Esophagus squamous epithelium (tissue), 5 donors: Measurements from ENCODE around the gene COL4A3. TPM values are rescaled to one million over a fixed set of nuclear protein-coding genes. Genes with fewer than 3 reads are reported as not detected.

Source experiments
- DNase-seq: peaks from one replicate; lab custom pipeline; 2025; lab: John Stamatoyannopoulos, UW
- H3K27ac ChIP-seq, 4 donors: fragments of 200-600 bp; sonication (generic); one replicate each; pipeline ENCODE4 v1.5.1; 2016 to 2019; ENCODE audit warnings: mild to moderate bottlenecking in 1 of 4
- H3K27me3 ChIP-seq, 4 donors: fragments of 200-600 bp; sonication (generic); 1 replicate in 3 of 4; 2 replicates in 1 of 4; pipeline versions ENCODE4 v1.5.1 to v1.6.0; 2017 to 2021; ENCODE audit warnings: antibody characterized with exemption in 1 of 4
- H3K36me3 ChIP-seq, 3 donors: fragments of 200-600 bp; sonication (generic); one replicate each; pipeline ENCODE4 v1.5.1; 2016 to 2019
- H3K4me1 ChIP-seq, 3 donors: fragments of 200-600 bp; sonication (generic); one replicate each; pipeline ENCODE4 v1.5.1; 2017 to 2019
- H3K4me3 ChIP-seq, 4 donors: fragments of 200-600 bp; sonication (generic); 1 replicate in 3 of 4; 2 replicates in 1 of 4; pipeline ENCODE4 v1.5.1; 2016 to 2019; ENCODE audit warnings: mild to moderate bottlenecking in 2 of 4, moderate library complexity in 1 of 4
- H3K9me3 ChIP-seq, 3 donors: fragments of 200-600 bp; sonication (generic); one replicate each; pipeline ENCODE4 v1.5.1; 2016 to 2019
- POLR2A ChIP-seq, 4 donors: fragments of 450-650 bp; IDR thresholded peaks; one replicate each; pipeline ENCODE4 v1.6.1; 2017; ENCODE audit warnings: antibody characterized with exemption in 4 of 4, mild to moderate bottlenecking in 4 of 4, moderate library complexity in 3 of 4
- WGBS, 2 donors: methylation state at CpG; one replicate each; pipeline ENCODE4 v1.1.5; 2018; 5-methylcytosine and 5-hydroxymethylcytosine counted together
- intact Hi-C: fragments of 100-400 bp; cut with DNase I; formaldehyde crosslinking; loops from one replicate; pipeline ENCODE4 v1.15.0; 2022
- total RNA-seq, 4 donors: library from RNA; depleted of rRNA; stranded (reverse); fragments of >200 nt; gene quantifications; one replicate each; pipeline ENCODE4 v1.1.0, GENCODE V29; 2016
- TF ChIP-seq, protein P1 (sequence below), 6 experiments: fragments of 450-650 bp in 4 of 6; fragments of 200-600 bp in 2 of 6; sonication (generic) in 2 of 6; IDR thresholded peaks; one replicate each; pipeline ENCODE4 v1.5.1; 2016 to 2019; ENCODE audit warnings: antibody characterized with exemption in 6 of 6, mild to moderate bottlenecking in 4 of 6, moderate library complexity in 4 of 6
- donor health status: DM: yes; HTN: yes; CAD: no.

Gene COL4A3
- total RNA-seq, 4 donors from 2014 or later: 0.11 to 2.5 (median 0.38) TPM

DNA sequence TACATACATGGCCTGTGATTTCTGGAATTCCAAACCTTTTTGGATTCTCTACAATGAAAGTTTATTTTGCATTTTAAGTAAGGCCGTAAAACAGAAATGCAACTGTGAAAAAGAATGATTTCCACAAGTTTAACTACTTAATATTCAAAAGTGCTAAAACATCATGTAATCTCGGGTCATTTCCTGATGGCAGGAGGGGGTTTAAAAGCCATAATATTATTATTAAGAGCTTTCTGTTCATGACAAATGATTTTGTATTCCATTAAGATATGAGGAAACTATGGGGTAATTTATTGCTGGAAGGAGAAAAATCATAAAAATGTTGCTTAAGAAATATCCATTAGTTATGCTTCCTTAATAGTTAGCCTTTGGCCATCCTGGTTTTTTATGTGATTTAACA is 65.7 kb downstream of the COL4A3 start:
- 76 to 81% methylated on average over 2 of the region's 2 CpGs for WGBS, 2 donors
- TF ChIP-seq POLR2A (IDR thresholded peaks at IDR 0.05): no peak
- TF ChIP-seq, protein P1, sequence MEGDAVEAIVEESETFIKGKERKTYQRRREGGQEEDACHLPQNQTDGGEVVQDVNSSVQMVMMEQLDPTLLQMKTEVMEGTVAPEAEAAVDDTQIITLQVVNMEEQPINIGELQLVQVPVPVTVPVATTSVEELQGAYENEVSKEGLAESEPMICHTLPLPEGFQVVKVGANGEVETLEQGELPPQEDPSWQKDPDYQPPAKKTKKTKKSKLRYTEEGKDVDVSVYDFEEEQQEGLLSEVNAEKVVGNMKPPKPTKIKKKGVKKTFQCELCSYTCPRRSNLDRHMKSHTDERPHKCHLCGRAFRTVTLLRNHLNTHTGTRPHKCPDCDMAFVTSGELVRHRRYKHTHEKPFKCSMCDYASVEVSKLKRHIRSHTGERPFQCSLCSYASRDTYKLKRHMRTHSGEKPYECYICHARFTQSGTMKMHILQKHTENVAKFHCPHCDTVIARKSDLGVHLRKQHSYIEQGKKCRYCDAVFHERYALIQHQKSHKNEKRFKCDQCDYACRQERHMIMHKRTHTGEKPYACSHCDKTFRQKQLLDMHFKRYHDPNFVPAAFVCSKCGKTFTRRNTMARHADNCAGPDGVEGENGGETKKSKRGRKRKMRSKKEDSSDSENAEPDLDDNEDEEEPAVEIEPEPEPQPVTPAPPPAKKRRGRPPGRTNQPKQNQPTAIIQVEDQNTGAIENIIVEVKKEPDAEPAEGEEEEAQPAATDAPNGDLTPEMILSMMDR (IDR thresholded peaks at IDR 0.05): no peak

GRCh38 chr2:227234429-227234828 is 70.0 kb downstream of the COL4A3 start:
- 87% methylated on average over 2 of the region's 2 CpGs for WGBS, 2 donors
- Histone ChIP-seq H3K27ac (no peak overlapping the region), H3K27me3 (no peaks in the 10 kb centered on the region), H3K36me3 (no peaks in the 10 kb centered on the region), H3K4me1 (no peaks in the 10 kb centered on the region), H3K9me3 (no peaks in the 10 kb centered on the region), H3K4me3 (no peak overlapping the region)
- TF ChIP-seq, protein P1 (IDR thresholded peaks at IDR 0.05): no peak
- TF ChIP-seq POLR2A (IDR thresholded peaks at IDR 0.05): no peak
- no peak for DNase-seq
- intact Hi-C loops: no loop called here

More for the DNA sequence above, 65.7 kb downstream of the COL4A3 start:
- Histone ChIP-seq H3K4me1 (peaks cover 0 to 12% (median 6%) of the 10 kb centered on the region in 3 donors), H3K27me3 (peaks cover 0 to 15% (median 0%) of the 10 kb centered on the region in 4 donors), H3K36me3 (no peaks in the 10 kb centered on the region), H3K27ac (no peak overlapping the region), H3K9me3 (no peaks in the 10 kb centered on the region), H3K4me3 (no peak overlapping the region)
- intact Hi-C loops: no loop called here
- no peak for DNase-seq

GRCh38 chr2:227237786-227238185 is 73.4 kb downstream of the COL4A3 start:
- DNase-seq: no peak
- 59 to 75% methylated on average over 5 of the region's 5 CpGs for WGBS, 2 donors
- no peak for TF ChIP-seq POLR2A (IDR thresholded peaks at IDR 0.05)
- TF ChIP-seq, protein P1 (IDR thresholded peaks at IDR 0.05): no peak
- Histone ChIP-seq H3K27ac (no peak overlapping the region), H3K4me3 (no peak overlapping the region), H3K36me3 (no peaks in the 10 kb centered on the region), H3K27me3 (peaks cover 0 to 5% (median 0%) of the 10 kb centered on the region in 4 donors), H3K9me3 (no peaks in the 10 kb centered on the region), H3K4me1 (no peaks in the 10 kb centered on the region)
- intact Hi-C loops: loop anchor here (5.0 kb wide), 1 partner anchor 105 kb away; no protein-coding TSS in a partner anchor

- no peak for TF ChIP-seq POLR2A (IDR thresholded peaks at IDR 0.05)
- TF ChIP-seq, protein P1 (IDR thresholded peaks at IDR 0.05): peak; percentile 80 to 97 (median 84)
- Histone ChIP-seq H3K27ac (no peak overlapping the region), H3K27me3 (peaks cover 0 to 5% (median 0%) of the 10 kb centered on the region in 4 donors), H3K36me3 (no peaks in the 10 kb centered on the region), H3K9me3 (no peaks in the 10 kb centered on the region), H3K4me1 (no peaks in the 10 kb centered on the region), H3K4me3 (no peak overlapping the region)
- intact Hi-C loops: loop anchor here (5.0 kb wide), 1 partner anchor 106 kb away; no protein-coding TSS in a partner anchor
- 30 to 33% methylated on average over 10 of the region's 10 CpGs for WGBS, 2 donors
- no peak for DNase-seq
Measured at GRCh38 chr2:227238238-227239237, 74.1 kb downstream of the COL4A3 start.

- 71 to 78% methylated on average over 2 of the region's 2 CpGs for WGBS, 2 donors
- no peaks in the 10 kb centered on the region for H3K36me3 ChIP-seq
- intact Hi-C loops: no loop called here
Measured at GRCh38 chr2:227241005-227241404, 76.6 kb downstream of the COL4A3 start.

More at GRCh38 chr2:227241005-227241404, 76.6 kb downstream of the COL4A3 start:
- Histone ChIP-seq H3K9me3 (no peaks in the 10 kb centered on the region), H3K4me1 (no peaks in the 10 kb centered on the region), H3K27ac (no peak overlapping the region), H3K27me3 (peaks cover 0 to 5% (median 0%) of the 10 kb centered on the region in 4 donors), H3K4me3 (no peak overlapping the region)
- DNase-seq: no peak
- TF ChIP-seq POLR2A (IDR thresholded peaks at IDR 0.05): no peak
- TF ChIP-seq, protein P1 (IDR thresholded peaks at IDR 0.05): no peak
